Neural crest cell (in vitro differentiated cells): Measurements from ENCODE around the gene PRPF31. TPM values are rescaled to one million over a fixed set of nuclear protein-coding genes. Genes with fewer than 3 reads are reported as not detected.
A peak's percentile ranks its signal among the peaks of the same experiment; 100 is the strongest.

ENCODE experiments used
- DNase-seq: peaks from one replicate; pipeline ENCODE4 v3.0.0; 2021; ENCODE audit warnings: low read depth, mixed read lengths, low spot score
- H3K27ac Mint-ChIP-seq: one replicate; pipeline ENCODE4 v1.8.0; 2021; ENCODE audit warnings: mild to moderate bottlenecking, mixed read lengths; ENCODE audit not compliant: unreplicated experiment
- H3K27me3 Mint-ChIP-seq: 2 replicates; pipeline ENCODE4 v1.8.0; 2021; ENCODE audit warnings: low read depth, mild to moderate bottlenecking, mixed read lengths
- H3K36me3 Mint-ChIP-seq: 2 replicates; pipeline ENCODE4 v1.8.0; 2021; ENCODE audit warnings: low read depth, mild to moderate bottlenecking, mixed read lengths
- H3K4me1 Mint-ChIP-seq: 2 replicates; pipeline ENCODE4 v1.8.0; 2021; ENCODE audit warnings: mixed read lengths
- H3K4me3 Mint-ChIP-seq: one replicate; pipeline ENCODE4 v1.8.0; 2021; ENCODE audit warnings: mild to moderate bottlenecking, mixed read lengths
- H3K9me3 Mint-ChIP-seq: 2 replicates; pipeline ENCODE4 v1.8.0; 2021; ENCODE audit warnings: mixed read lengths
- CTCF ChIP-seq: fragments of 200-600 bp; sonication (generic); conservative IDR thresholded peaks from 2 replicates; pipeline ENCODE4 v1.5.0; 2021; ENCODE audit warnings: antibody characterized with exemption, mild to moderate bottlenecking
- long read RNA-seq: library from polyadenylated mRNA; unstranded; transcript quantifications from one replicate; pipeline ENCODE4 v2.0.0, GENCODE V29; 2020
- total RNA-seq: library from RNA; stranded (reverse); gene quantifications from 2 replicates; pipeline ENCODE4 v1.2.1, GENCODE V29; 2021

The PRPF31 gene
- 94.8 and 104 TPM in 2 replicates for total RNA-seq
- long read RNA-seq, transcript PRPF31-201 (14 exons, 2,126 nt), result major isoform, 143 of 213 reads
- long read RNA-seq, partial matches to known transcripts, result 32 of 213 reads
- long read RNA-seq, other reads (novel, unspliced or antisense), result 37 of 213 reads

- Mint-ChIP-seq H3K27ac (peak within 1 kb of the TSS; percentile 96), H3K4me1 (peaks cover 29% of the 10 kb centered on the region), H3K4me3 (peak within 1 kb of the TSS; percentile 89), H3K9me3 (no peaks in the 10 kb centered on the region), H3K36me3 (peaks cover 3% of the 10 kb centered on the region), H3K27me3 (peaks cover 3% of the 10 kb centered on the region)
- TF ChIP-seq CTCF, result no peak
- peak; percentile 88 for DNase-seq
Measured at GRCh38 chr19:54115109-54116063, at the start of gene PRPF31, which contains the start of gene TFPT. PRPF31 (plus strand) TSS chr19:54115754; CDS start chr19:54118279, 2,525 bp downstream. TFPT (minus strand) TSS chr19:54115657; CDS start chr19:54115269, 388 bp downstream.

DNA sequence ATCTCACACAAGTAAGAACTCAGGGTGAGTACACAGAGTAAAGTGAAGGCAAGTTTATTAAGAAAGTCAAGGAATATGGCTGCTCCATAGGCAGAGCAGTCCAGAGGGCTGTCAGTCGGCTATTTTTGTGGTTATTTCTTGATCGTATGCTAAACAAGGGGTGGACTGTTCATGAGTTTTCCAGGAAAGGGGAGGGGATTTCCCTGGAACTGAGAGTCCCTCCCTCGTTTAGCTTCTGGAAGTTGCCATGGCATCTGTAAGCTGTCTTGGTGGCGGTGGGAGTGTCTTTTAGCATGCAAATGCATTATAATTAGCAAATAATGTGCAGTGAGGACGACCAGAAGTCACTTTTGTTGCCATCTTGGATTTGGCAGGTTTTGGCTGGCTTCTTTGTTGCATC is 46.1 kb upstream of the PRPF31 start:
- TF ChIP-seq CTCF, result no peak
- Mint-ChIP-seq H3K4me1 (no peaks in the 10 kb centered on the region), H3K9me3 (no peaks in the 10 kb centered on the region), H3K36me3 (no peaks in the 10 kb centered on the region), H3K4me3 (no peak overlapping the region), H3K27ac (no peak overlapping the region), H3K27me3 (peaks cover 4% of the 10 kb centered on the region)
- DNase-seq, result no peak

DNA sequence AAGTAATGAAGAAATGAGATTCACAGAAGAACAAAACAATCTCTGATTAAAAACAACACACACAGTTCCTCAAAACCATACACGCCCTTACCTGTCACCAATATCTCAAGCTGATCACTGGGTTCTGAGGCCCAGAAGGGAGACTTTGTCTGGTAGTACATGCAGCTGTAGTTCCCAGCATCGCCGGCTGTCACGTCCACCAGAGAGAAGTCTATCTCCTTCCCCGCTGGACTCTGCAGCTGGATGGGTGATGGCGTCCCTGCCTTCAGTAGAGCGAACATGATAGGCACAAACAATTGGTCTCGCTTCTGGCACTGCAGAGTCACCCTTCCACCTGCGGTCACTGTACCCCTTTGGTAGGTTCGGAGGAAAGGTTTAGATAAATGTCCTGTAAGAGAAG is 41.7 kb upstream of the PRPF31 start:
- Mint-ChIP-seq H3K4me3 (no peak overlapping the region), H3K9me3 (no peaks in the 10 kb centered on the region), H3K36me3 (no peaks in the 10 kb centered on the region), H3K27me3 (peaks cover 4% of the 10 kb centered on the region), H3K27ac (no peak overlapping the region), H3K4me1 (no peaks in the 10 kb centered on the region)
- DNase-seq, result no peak
- TF ChIP-seq CTCF, result no peak

GRCh38 chr19:54074851-54075250 is 40.7 kb upstream of the PRPF31 start:
- Mint-ChIP-seq H3K4me1 (no peaks in the 10 kb centered on the region), H3K9me3 (no peaks in the 10 kb centered on the region), H3K4me3 (no peak overlapping the region), H3K36me3 (peaks cover 2% of the 10 kb centered on the region), H3K27me3 (no peaks in the 10 kb centered on the region), H3K27ac (no peak overlapping the region)
- TF ChIP-seq CTCF, result no peak
- no peak for DNase-seq

DNA sequence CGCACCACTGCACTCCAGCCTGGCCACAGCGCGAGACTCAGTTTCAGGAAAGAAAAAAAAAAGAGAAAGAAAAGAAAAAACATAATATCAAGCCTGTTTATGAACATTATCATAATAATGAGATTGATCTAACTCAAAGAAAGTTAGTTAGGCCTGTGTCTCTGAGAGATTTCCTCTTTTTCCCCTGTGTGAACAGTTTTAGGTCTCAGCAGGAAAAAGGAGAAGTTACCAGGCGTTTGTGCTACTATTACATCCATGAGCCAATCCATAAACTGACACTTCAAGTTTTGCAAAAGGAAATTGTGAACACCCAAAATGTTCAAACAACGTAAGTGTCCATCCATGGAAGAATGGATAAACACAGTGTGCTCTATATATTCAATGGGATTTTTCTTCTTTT is 38.2 kb upstream of the PRPF31 start:
- Mint-ChIP-seq H3K9me3 (no peaks in the 10 kb centered on the region), H3K27me3 (no peaks in the 10 kb centered on the region), H3K4me3 (no peak overlapping the region), H3K4me1 (no peaks in the 10 kb centered on the region), H3K36me3 (peaks cover 2% of the 10 kb centered on the region), H3K27ac (no peak overlapping the region)
- no peak for TF ChIP-seq CTCF
- no peak for DNase-seq
